ENCODE results near the gene UBA1.

DNA sequence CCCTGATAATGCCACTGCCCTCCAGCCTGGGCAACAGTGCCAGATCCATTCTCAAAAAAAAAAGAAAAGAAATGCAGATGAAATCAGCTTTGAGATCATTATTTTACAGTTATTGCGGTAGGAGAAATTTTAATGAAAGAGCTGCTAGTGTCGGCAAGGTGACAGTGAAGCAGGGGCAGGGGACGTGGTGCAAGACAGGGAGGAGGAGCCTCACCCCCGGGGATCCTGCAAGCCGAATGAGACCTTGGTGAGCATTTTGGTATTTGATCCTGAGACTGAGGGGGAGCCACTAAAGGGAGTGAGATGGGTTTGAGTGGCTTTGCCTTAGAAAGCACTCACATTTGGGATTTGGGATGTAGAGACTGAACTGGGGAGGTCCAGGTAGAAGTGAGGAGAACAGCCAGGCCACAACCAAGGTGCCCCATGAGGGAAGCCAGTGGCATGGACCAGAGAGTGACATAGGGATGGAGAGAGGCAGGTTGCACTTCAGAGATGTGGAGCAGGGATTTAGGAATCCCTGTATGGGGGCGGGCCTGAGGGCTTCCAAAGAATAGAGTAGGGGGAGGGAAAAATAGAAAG is 25.0 kb upstream of the UBA1 start:
- TF ChIP-seq NFE2L1 (CRISPR knock-in tag; IDR thresholded peaks at IDR 0.05; ENCODE audit: borderline replicate concordance) (no peak), TARDBP (CRISPR knock-in tag; IDR thresholded peaks at IDR 0.05) (no peak), HDAC2 (CRISPR knock-in tag; IDR thresholded peaks at IDR 0.05) (no peak), AGO1 (IDR thresholded peaks at IDR 0.05; ENCODE audit: low read depth, low read length, poor library complexity, severe bottlenecking) (no peak), ZNF878 (CRISPR knock-in tag; IDR thresholded peaks at IDR 0.05) (no peak), ZNF615 (CRISPR knock-in tag; IDR thresholded peaks at IDR 0.05; ENCODE audit: borderline replicate concordance) (no peak), EZH2 (conservative IDR thresholded peaks at IDR 0.05; ENCODE audit: low read depth, low read length) (no peak)
- TF ChIP-seq, protein P1, sequence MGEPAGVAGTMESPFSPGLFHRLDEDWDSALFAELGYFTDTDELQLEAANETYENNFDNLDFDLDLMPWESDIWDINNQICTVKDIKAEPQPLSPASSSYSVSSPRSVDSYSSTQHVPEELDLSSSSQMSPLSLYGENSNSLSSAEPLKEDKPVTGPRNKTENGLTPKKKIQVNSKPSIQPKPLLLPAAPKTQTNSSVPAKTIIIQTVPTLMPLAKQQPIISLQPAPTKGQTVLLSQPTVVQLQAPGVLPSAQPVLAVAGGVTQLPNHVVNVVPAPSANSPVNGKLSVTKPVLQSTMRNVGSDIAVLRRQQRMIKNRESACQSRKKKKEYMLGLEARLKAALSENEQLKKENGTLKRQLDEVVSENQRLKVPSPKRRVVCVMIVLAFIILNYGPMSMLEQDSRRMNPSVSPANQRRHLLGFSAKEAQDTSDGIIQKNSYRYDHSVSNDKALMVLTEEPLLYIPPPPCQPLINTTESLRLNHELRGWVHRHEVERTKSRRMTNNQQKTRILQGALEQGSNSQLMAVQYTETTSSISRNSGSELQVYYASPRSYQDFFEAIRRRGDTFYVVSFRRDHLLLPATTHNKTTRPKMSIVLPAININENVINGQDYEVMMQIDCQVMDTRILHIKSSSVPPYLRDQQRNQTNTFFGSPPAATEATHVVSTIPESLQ (CRISPR knock-in tag; conservative IDR thresholded peaks at IDR 0.05) = no peak
- TF ChIP-seq, protein P2, sequence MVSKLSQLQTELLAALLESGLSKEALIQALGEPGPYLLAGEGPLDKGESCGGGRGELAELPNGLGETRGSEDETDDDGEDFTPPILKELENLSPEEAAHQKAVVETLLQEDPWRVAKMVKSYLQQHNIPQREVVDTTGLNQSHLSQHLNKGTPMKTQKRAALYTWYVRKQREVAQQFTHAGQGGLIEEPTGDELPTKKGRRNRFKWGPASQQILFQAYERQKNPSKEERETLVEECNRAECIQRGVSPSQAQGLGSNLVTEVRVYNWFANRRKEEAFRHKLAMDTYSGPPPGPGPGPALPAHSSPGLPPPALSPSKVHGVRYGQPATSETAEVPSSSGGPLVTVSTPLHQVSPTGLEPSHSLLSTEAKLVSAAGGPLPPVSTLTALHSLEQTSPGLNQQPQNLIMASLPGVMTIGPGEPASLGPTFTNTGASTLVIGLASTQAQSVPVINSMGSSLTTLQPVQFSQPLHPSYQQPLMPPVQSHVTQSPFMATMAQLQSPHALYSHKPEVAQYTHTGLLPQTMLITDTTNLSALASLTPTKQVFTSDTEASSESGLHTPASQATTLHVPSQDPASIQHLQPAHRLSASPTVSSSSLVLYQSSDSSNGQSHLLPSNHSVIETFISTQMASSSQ (IDR thresholded peaks at IDR 0.05; ENCODE audit: low read depth) = no peak
- TF ChIP-seq, protein P2 (CRISPR knock-in tag; IDR thresholded peaks at IDR 0.05; ENCODE audit: borderline replicate concordance) = no peak
